HG03175 (cell line): ENCODE data around the gene ADAMTSL5.
"Not testable (repeated sequence)": the region's sequence is repeated elsewhere in the genome, so short reads cannot be mapped to it uniquely, and the experiment has no call there.

Experiments used
- ATAC-seq: cut with Tn5 transposase; IDR thresholded peaks from one replicate; pipeline ENCODE4 v1.9.1; 2021; ENCODE audit warnings: mild to moderate bottlenecking, moderate library complexity; ENCODE audit not compliant: unreplicated experiment

The ADAMTSL5 gene

DNA sequence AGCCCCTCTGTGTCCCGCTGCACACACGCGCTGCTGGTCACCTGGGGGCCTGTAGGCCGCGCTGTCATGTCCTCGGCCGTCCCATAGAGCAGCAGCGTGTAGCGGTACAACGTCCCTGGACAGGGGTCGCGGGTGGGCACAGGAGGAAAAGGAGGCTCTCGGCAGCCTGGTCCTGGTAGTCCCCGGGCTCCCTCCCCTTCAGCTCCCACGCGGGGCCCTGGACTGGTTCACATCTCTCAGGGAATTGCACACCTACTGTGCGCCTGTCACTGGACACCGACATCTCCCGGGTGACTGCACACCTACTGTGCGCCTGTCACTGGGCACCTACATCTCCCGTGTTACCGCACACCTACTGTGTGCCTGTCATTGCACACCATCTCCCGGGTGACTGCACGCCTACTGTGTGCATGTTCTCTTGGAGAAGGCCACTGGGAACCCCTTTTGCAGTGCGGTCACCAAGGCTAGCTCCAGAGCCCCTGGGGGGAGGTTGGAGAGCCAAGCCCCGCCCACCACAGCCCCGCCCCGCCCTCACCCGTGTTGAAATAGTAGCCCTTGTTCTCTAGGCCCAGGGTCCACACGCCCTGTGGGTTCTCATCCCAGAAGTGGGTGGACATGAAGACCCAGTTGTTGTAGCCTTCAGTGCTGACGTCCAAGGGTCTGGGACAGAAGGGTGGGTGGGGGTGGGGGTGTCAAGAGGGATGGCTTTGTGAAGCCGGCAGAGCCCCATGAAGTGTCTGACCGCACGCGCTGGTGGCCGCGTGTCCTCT, 30.3 kb downstream of the ADAMTSL5 start:
- no peak for ATAC-seq

DNA sequence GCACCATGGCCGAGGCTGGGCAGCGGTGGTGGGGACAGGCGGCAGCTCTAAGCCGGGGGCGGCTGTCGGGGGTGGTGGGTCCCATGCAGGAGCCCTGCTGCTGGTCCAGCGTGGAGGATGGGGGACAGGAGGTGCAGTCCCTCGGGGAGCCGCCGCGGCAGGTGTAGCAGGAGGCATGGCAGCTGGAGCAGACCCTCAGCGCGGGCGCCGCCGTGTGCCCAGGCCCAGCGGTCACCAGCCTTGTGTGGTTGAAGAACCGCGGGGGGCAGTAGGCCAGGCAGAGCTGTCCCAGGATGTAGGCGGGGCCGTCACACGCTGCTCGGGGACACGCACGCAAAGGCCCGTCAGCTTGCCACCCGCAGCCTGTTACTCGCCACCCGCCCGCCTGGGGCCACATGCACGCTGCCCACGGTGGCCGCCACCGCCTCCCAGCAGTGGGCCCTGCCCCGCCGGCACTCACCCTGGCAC, 30.9 kb downstream of the ADAMTSL5 start:
- ATAC-seq: no peak

DNA sequence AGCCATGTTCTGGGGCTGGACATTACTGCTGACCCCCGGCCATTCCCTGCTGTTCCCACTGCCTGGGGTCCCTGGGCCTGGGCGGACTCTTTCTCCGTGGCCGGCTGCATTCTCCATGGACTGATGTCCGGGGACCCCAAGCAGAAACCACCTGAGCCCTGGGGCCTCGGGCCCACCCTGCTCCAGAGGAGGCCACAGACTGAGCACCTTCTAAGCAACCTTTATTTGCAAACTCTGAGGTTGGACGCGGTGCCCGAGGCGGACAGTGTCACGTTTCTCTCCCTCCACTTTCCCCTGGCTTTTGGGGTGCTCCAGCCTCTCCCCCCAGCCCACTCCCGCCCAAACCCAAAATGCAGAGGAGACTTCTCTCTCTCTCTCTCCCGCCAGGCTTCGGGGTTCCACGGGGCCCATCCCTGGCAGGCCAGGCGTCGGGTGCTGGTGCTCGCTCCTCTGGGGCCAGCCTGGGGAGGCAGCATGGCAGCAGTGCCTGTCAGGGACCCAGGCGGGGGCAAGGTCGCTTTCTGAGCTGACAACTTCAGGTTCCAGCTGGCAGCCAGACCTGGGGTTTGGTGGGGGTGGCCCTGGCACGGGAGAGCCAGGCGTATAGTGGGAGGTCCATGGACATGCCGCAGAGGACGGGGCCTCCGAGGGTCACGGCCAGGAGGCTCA, 31.5 kb downstream of the ADAMTSL5 start:
- no peak for ATAC-seq

DNA sequence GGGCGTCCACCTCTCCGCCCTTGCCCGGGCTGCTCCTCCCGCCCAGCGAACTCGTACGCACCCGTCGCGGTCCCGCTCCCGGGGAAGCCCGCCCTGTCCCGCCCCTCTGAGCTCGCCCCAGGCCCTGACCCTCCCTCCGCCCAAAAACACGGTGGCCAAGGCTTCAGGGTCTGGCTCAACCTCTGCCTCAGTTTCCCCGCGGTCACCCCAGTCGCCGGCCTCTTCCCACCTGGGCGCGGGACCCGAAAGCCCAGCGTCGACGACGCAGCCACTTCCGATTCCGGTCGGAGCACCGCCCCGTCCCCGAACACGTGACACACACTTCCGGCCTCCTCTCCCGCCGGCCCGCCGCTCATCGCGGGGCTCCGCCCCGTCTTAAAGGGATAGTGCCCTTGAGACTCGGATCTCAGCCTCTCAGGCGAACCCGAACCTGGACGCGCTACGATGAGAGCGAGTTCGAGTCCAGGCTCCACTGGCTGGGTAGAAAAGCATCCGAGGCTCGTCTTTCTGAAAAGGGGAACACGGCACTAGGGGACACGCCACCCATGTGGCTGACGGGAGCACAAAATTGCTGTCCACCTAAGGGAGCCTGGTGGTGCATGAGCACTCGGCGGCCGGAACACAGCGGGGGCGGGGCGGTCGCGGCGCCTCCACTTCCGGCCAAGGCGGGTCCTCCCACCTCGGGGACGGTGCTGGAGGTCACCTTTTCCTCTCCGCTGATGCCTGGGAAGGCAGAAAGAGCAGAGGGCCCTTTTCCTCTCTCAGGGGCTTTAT, 33.7 kb downstream of the ADAMTSL5 start, which contains the start of gene C19orf25:
Gene C19orf25 (minus strand): TSS at position 282 of the 774 bp plus-strand sequence. CDS start 312 bp downstream, outside the sequence.
- ATAC-seq: peak; percentile 82

DNA sequence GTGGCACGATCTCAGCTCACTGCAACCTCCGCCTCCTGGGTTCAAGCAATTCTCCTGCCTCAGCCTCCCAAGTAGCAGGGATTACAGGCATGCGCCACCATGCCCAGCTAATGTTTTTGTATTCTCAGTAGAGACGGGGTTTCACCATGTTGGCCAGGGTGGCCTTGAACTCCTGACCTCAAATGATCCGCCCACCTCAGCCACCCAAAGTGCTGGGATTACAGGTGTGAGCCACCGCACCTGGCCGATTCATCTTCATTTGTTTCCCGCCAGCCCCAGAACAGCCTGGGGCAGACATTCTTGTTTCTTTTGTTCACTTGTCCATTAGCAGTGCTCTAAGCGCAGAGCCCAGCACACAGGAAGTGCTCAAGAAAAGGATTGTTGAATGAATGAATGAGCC, 35.8 kb downstream of the ADAMTSL5 start:
- ATAC-seq: not testable (repeated sequence)

DNA sequence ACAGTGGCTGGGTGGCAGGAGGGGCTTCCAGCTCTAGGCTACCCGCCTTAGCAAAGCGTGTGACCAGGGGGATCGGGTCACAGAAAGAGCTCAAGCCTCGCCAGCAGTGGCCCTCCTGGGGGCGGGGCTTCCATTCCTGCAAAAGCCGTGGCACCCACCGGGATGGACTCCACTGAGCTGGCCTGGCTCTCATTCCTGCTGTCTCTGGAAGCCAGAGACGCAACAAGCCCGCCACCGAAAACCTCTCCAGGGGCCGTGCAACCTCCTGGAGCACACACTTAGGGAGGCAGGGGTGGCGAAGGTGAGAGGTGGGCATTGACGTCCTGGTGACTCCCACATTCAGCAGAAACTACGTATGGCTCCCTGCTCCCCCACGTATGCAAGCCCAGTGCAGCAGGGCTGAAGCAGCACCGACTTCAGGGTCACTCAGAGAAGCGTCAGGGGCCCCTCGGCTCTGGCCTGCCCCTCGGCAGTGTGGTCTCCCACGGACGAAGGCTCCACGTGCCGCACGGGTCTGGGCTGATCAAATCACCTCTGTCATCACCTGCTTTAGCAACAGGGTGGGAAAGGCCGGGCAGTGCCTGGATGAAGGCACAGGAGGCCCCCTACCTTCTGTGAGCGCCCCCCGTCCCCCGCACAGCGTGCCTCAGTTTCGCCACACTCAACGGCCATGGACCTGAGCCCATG, 36.9 kb downstream of the ADAMTSL5 start:
- no peak for ATAC-seq

DNA sequence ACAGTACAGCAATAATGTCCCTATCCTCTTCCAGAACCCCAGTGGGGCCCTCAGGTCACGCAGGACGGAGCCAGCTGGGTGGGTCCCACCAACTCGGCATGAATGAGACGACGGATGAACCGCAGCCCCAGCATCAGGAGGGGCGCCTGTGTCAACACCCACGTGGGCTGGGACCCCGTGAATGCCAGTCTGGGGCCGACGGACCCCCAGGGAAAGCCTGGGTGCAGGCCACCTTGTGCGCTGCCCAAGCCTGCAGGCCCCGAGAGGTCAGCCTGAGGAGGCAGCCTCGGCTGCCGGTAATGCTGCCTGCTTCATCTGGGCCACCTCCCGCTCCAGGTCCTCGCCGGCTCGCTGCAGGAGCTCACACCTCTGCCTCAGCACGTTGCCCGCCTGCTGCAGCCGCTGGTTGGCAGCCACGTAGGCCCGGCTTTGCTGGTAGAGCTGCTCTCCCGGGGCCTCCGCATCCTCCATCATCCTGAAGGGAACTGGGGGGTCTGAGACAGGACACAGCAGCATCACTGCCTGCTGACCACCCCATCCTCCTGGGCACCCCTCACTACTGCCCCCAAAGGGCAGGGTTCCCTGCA, 38.0 kb downstream of the ADAMTSL5 start:
- ATAC-seq: no peak

DNA sequence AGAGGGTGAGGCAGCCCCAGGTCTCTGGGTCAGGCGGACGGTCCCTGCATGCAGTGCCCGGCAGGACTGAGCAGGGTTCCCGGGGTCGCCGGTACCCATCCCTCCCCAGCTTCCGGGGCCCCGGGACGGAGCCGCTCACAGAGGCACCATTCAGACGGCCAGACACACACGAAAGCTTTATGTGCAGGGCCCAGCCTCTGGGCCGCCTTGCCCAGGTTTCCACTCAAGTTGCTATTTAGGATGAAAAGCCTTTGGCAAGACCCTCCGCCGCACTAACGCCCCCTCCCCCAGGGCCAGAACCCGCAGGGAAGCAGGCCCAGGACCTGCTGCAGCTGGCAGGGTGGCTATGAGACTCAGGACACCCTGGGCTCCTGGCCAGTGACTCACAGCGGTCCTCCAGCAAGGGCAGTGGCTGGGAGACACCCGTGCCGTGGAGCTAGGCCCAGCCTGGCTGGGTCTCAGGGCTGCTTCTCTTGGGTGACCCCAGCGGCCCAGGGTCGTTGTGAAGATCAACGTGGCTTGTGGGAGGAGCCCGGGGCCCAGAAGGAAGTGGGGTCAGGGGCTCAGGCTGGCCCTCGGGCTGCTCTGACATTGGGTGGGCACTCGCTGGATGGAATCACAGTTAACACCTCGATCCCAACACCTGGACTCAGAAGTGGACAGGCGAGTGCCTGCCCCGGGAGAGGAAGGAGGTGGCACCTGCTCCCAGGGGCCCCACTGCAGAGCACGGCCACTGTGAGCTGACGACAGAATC, 38.6 kb downstream of the ADAMTSL5 start:
- no peak for ATAC-seq

DNA sequence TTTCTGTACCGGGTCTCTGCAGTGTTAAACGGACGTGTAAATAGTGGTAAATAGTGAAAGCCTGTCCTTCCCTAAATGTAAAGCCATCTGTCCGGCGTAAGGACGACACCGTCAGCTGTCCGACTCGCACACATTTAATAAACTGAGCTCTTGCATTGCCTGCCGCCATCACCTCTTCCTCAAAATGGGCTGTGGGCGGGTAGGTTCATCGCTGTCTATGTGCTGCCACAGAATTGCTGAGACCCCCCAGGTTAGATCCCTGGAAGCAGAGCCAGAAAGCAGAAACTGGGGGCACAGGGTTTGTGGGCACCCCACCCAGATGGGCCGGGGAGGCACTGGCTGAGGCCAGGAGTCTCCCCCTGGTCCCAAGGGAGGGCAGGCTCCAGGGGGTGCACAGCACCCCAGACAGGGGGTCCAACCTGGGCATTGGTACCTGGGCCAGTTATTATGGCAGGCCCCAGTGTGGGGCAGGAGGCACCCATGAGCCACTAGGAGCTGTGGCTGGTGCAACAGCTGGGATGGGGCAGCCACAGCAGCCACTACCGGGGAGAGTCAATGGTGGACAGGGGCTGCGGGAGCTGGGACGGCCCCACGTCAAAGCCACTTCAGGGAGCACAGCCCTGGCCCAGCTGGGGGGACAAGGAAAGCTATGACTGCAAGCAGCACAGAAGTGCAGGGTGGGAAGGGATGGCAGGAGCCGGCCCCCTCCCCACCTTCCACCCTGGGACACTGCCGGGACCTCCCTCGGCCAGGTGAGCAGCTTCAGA, 39.6 kb downstream of the ADAMTSL5 start:
- no peak for ATAC-seq

DNA sequence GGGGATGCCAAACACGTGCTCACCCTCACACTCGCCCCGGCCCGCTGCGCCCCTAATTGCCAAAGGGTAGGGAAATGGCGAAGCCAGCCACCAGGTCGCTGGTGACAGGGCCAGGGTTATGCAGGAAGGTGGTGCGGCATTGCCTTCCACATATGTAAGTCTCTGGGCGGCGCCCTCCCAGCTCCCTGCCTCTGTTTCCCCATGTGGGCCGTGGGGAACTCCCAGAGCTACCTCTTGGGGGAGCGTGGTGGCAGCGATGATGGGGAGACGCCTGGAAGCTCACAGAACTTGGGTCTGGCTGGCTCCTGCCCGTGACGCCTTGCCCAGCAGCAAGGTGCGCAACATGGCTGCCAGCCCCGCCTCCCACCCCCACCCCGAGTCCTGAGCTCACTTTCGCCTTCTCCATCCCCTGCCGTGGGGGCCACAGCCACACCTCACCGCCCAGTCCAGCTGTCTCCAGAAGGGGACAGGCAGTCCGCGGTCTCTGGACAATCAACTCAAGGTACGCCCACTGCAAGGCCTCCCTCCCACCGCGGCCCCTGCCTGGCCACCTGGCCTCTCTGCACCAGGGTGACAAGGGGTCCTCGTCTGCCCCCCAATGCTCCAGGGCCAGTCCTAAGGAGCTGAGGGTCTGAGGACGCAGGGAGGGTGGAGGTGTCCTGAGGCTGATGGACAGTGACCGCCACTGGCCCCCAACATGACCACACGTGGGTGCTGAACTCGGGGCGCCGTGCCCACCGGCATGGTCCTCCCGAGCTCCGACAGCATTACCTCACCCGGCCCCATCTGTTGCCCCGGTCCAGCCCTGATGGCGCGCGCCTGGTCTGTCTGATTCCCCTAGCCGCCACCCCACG, 40.4 kb downstream of the ADAMTSL5 start:
- ATAC-seq: no peak

DNA sequence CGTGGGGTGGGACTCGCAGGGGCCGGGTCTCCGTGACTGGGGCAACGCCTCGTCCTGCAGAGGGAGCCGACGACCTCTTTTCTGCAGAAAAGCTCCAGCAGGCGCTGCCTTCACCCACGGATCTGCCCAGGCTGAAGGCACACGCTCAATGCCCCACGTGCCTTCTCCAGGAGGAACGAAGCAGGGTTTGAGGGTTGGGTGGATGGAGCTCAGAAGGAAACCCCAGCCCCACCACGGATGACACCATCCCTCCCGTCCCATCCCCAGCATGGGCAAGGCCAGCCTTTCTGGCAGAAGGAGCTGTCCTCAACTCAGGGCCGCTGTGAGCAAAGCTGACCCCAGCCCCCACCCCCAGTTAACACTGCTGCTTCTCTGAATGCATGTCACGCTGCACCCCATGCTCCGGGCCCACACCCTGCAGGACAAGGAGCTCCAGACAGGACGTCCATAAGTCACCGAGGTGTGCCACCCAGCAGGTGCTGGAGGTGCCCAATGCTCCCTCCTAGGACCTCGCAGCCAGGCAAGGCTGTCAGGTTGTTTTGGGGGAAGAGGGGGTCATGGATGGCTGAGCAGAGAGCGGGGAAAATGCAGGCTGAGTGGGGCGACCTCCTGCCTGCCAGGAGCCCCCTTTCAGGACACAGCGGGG, 41.2 kb downstream of the ADAMTSL5 start:
- ATAC-seq: no peak

DNA sequence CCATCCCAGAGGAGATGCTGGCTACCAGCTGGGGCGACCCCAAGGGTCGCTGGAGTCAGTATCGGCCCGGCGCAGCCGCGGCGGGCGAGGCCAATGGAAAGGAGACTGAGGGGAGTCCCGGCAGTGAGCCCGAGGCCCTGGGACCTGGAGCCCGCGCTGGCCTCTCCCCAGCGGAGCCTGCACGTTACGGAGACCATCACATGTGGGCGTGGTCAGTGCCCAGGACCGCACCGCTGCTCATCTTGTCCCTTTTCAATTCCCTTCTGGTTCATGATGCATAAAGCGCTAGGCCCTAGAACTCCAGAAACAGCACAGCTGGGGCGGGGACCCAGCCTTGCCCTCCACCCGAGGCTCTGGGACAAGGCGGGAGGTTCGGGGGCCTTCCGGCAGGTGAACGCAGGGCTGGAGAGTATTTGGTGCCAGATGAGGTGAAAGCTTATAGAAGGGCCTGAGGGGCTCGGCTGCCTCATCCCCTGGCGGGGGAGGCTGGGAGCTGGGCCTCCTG, 41.8 kb downstream of the ADAMTSL5 start:
- ATAC-seq: no peak

DNA sequence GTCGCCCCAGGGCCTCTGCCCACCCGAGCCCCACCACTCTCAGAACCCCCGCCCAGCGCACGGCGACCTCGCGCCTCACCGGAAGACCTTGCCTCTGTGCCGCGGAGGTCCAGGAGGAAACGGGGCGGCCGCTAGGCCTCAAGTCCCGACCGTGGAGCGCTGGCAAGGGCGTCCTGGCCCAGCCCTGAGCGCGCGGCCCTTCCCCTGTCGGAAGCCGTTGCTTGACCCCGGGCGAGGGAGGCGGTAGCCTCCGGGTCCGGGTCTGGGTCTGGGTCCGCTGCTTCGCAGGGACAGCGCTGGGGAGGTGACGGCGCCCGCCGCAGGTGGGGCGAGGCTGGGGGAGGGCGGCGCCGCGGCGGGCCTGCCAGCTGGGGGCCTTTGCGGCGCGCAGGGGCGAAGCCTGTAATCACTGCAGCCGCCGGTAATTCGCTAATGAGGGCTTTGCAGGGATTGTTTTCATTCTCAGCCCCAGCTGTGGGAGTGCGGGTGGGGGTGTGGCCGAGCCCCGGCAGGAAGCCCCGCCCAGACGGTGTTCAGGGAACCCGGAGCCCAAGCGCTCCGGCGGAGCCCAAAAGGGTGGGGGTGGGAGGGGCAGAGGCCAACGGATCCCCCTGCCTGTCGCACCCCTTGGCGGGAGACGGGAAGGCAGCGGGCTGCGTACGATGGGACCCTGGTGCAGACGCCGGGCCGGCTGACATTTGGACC, 42.4 kb downstream of the ADAMTSL5 start:
- no peak for ATAC-seq

DNA sequence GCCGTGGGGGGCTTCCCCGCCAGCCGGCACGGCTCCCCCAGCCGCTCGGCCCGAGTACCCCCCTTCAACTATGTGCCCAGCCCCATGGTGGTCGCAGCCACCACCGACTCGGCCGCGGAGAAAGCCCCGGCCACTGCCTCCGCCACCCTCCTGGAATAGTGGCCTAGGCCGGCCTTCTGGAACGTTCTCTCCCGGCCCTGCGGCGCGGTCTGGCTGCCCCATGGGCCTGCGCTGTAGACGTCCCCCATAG, 42.8 kb downstream of the ADAMTSL5 start:
- ATAC-seq: no peak

DNA sequence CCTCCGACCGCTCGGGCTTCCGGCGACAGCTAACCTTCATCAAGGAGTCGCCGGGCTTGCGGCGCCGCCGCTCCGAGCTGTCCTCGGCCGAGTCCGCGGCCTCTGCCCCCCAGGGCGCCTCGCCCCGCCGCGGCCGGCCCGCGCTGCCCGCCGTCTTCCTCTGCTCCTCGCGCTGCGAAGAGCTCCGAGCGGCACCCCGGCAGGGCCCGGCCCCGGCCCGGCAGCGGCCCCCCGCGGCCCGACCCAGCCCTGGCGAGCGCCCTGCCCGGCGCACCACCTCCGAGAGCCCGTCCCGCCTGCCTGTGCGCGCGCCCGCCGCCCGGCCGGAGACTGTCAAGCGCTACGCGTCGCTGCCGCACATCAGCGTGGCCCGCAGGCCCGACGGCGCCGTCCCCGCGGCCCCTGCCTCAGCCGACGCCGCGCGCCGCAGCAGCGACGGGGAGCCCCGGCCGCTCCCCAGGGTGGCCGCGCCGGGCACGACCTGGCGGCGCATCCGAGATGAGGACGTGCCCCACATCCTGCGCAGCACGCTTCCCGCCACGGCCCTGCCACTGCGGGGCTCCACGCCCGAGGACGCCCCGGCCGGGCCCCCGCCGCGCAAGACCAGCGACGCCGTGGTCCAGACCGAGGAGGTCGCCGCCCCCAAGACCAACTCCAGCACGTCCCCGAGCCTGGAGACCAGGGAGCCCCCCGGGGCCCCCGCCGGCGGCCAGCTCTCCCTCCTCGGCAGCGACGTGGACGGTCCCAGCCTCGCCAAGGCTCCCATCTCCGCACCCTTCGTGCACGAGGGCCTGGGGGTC, 43.4 kb downstream of the ADAMTSL5 start:
- no peak for ATAC-seq

DNA sequence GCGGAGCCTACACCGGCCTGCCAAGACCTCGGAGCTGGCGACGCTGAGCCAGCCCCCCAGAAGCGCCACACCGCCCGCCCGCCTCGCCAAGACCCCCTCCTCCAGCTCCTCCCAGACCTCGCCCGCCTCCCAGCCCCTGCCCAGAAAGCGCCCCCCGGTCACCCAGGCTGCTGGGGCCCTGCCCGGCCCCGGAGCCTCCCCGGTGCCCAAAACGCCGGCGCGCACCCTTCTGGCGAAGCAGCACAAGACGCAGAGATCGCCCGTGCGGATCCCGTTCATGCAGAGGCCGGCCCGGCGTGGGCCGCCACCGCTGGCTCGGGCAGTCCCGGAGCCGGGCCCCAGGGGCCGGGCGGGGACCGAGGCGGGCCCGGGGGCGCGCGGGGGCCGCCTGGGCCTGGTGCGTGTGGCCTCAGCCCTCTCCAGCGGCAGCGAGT, 44.0 kb downstream of the ADAMTSL5 start:
- no peak for ATAC-seq
